ENCODE measurements around the gene RAD17.
A peak's percentile ranks its signal among the peaks of the same experiment; 100 is the strongest.
"Not testable (repeated sequence)": the region's sequence is repeated elsewhere in the genome, so short reads cannot be mapped to it uniquely, and the experiment has no call there.

Gene RAD17, protein sequence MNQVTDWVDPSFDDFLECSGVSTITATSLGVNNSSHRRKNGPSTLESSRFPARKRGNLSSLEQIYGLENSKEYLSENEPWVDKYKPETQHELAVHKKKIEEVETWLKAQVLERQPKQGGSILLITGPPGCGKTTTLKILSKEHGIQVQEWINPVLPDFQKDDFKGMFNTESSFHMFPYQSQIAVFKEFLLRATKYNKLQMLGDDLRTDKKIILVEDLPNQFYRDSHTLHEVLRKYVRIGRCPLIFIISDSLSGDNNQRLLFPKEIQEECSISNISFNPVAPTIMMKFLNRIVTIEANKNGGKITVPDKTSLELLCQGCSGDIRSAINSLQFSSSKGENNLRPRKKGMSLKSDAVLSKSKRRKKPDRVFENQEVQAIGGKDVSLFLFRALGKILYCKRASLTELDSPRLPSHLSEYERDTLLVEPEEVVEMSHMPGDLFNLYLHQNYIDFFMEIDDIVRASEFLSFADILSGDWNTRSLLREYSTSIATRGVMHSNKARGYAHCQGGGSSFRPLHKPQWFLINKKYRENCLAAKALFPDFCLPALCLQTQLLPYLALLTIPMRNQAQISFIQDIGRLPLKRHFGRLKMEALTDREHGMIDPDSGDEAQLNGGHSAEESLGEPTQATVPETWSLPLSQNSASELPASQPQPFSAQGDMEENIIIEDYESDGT

DNA sequence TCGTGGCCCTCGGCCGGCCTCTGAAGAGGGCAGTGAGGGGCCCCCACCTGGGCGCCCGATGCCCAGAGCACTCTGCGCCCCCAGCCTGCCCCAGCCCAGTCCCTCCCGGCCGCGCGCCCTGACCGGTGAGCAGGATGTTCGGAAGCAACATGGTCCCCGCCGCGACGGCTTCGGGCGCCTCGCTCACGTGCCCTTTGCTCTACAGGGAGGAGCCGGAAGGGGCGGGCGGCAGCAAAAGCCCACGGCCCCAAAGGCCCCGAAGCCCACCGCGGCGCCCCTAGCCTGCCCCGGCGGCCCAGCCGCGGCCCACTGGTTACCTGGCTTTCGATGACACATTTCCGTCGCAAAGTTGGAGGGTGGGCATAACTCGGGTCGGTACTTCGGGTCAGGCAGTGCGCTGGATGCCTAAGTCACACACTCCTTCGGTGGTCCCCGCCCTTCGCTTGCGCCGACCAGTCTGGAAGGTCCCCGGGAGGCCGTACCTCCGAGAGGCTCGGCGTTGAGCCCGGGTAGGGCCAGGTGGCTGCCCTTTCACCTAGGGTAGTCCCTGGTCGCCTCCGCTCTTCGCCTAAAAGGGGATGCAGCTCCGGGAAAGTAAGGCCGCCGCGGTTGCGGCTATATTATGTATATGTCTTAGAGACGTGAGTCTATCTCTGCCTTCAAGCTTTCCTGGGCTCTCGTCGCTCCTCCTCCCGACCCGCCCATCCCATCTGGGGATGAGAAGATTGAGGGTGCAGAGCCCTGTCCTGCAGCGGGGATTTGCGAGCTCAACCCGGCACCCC lies at the start of gene RAD17, which contains the start of the genes AK6 and TAF9:
Gene RAD17, plus strand, starts transcription at position 479 of the 782 bp plus-strand sequence. CDS start 2,391 bp downstream, outside the sequence.
Gene AK6, minus strand, starts transcription at position 181 of the 782 bp plus-strand sequence. Its CDS starts 30 bp downstream, at position 151.
Gene TAF9, minus strand, starts transcription at position 181 of the 782 bp plus-strand sequence. CDS start 3,783 bp downstream, outside the sequence.
- Histone ChIP-seq H3K4me3 (ENCODE audit: low read depth in 1 of 2, low read length in 2 of 2) (peak within 1 kb of the TSS; percentile 77 to 95), H3K27me3 (ENCODE audit: low read depth, low read length) (no peaks in the 10 kb centered on the region), H3K36me3 (ENCODE audit: control insufficient read depth in 1 of 2, insufficient read depth in 2 of 2, low read length in 2 of 2) (peaks cover 14 to 17% of the 10 kb centered on the region in 2 donors), H3K4me1 (ENCODE audit: control insufficient read depth in 1 of 2, insufficient read depth in 2 of 2, low read length in 2 of 2) (peaks cover 0 to 25% of the 10 kb centered on the region in 2 donors), H3K9me3 (ENCODE audit: control insufficient read depth in 1 of 2, low read length in 2 of 2) (no peaks in the 10 kb centered on the region), H3K27ac (ENCODE audit: low read length) (peak within 1 kb of the TSS; percentile 96)

DNA sequence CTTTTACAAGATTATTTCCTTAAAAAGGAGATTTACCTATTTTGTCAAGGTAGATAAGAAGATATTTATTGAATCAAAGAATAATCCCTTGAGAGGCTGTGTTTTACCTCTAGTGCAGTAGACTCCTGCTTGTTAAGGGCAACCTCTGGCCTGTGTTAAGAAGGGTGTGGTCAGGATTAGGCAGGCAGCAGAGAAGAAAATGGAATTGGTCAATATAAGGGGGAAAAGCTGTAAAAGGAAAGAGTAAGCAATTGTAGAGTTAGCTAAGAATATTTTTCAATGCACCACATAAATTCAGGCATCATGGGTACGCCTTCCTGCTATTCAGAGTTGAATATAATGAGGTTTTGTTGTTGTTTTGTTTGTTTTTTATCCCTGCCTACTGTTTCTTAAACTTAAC lies 43.3 kb upstream of the RAD17 start:
- Histone ChIP-seq H3K4me3 (ENCODE audit: low read depth in 1 of 2, low read length in 2 of 2) (no peak overlapping the region), H3K27ac (ENCODE audit: low read length) (no peak overlapping the region)

DNA sequence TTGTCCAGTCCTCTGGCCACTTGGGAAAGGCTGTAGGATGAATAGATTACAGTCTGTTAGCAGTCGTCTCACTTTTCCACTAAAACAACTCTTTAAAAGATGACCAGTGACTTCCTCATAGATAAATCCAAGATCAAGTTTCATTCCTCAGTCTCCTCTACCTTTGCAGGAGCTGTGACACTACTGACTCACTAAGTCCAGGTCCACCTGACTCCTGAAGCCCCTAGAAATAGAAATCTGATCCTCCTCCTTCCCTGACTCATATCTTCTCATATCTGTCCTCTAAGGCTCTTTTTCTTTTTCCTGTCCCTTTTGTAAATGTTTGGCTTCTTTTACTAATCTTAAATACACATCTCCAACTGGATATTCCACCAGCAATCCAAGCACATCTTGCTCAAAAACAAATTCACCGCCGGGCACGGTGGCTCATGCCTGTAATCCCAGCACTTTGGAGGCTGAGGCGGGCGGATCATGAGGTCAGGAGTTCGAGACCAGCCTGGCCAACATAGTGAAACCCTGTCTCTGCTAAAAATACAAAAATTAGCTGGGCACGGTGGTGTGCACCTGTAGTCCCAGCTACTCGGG lies 39.6 kb upstream of the RAD17 start:
- H3K4me1 ChIP-seq (ENCODE audit: control insufficient read depth in 1 of 2, insufficient read depth in 2 of 2, low read length in 2 of 2): peaks cover 0 to 7% of the 10 kb centered on the region in 2 donors
- H3K36me3 ChIP-seq (ENCODE audit: control insufficient read depth in 1 of 2, insufficient read depth in 2 of 2, low read length in 2 of 2): no peaks in the 10 kb centered on the region
- no peaks in the 10 kb centered on the region for H3K9me3 ChIP-seq (ENCODE audit: control insufficient read depth in 1 of 2, low read length in 2 of 2)
- no peak overlapping the region for H3K27ac ChIP-seq (ENCODE audit: low read length)
- H3K27me3 ChIP-seq (ENCODE audit: low read depth, low read length): no peaks in the 10 kb centered on the region
- no peak overlapping the region for H3K4me3 ChIP-seq (ENCODE audit: low read depth in 1 of 2, low read length in 2 of 2)

More for the DNA sequence above, 43.3 kb upstream of the RAD17 start:
- H3K4me1 ChIP-seq (ENCODE audit: control insufficient read depth in 1 of 2, insufficient read depth in 2 of 2, low read length in 2 of 2): no peaks in the 10 kb centered on the region
- H3K36me3 ChIP-seq (ENCODE audit: control insufficient read depth in 1 of 2, insufficient read depth in 2 of 2, low read length in 2 of 2): no peaks in the 10 kb centered on the region
- no peaks in the 10 kb centered on the region for H3K9me3 ChIP-seq (ENCODE audit: control insufficient read depth in 1 of 2, low read length in 2 of 2)
- H3K27me3 ChIP-seq (ENCODE audit: low read depth, low read length): no peaks in the 10 kb centered on the region

DNA sequence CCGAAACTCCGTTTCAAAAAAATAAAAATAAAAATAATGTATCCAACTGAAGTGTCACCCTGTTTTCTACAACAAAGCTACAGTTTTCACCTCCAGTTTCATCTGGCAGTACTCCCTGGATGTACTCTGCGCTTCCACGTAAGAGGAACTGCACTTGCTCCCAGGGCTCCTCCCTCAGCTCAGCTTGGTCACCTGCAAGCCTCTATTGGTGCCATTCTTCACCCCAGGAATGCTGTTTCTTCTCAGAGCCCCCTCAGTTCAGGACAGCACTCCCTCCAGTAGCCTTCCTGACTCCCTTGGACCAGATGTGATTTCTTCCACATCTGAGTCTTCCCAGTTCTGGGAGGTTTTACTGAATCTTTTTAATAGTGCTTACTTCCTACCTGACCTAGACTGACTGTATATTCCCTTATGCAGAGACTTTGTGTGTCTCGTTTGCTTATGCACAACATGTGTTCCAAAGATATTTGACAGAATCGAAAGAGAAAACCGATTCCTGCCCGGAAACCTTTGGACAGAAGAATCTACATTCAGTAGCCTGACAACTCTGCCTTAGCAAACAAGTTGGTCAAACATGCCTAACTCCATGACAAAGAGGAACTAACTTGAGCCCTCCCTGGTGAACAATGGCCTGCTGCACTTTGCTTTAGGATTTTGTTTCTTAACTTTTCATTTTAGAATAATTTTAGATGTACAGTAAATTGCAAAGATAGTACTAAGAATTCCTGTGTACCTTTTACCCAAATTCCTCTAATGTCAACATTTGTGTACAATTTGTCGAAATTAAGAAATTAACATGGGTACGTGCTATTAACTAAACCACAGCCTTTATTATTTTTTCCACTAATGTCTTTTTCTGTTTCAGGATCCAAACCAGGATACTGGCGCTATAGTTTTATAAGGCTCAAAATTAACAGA lies 37.8 kb upstream of the RAD17 start:
- H3K27ac ChIP-seq (ENCODE audit: low read length): peak overlapping the region; percentile 88
- peaks cover 0 to 7% of the 10 kb centered on the region in 2 donors for H3K4me1 ChIP-seq (ENCODE audit: control insufficient read depth in 1 of 2, insufficient read depth in 2 of 2, low read length in 2 of 2)
- H3K36me3 ChIP-seq (ENCODE audit: control insufficient read depth in 1 of 2, insufficient read depth in 2 of 2, low read length in 2 of 2): no peaks in the 10 kb centered on the region
- peak overlapping the region; percentile 75 to 84 for H3K4me3 ChIP-seq (ENCODE audit: low read depth in 1 of 2, low read length in 2 of 2)
- H3K9me3 ChIP-seq (ENCODE audit: control insufficient read depth in 1 of 2, low read length in 2 of 2): no peaks in the 10 kb centered on the region
- H3K27me3 ChIP-seq (ENCODE audit: low read depth, low read length): no peaks in the 10 kb centered on the region

DNA sequence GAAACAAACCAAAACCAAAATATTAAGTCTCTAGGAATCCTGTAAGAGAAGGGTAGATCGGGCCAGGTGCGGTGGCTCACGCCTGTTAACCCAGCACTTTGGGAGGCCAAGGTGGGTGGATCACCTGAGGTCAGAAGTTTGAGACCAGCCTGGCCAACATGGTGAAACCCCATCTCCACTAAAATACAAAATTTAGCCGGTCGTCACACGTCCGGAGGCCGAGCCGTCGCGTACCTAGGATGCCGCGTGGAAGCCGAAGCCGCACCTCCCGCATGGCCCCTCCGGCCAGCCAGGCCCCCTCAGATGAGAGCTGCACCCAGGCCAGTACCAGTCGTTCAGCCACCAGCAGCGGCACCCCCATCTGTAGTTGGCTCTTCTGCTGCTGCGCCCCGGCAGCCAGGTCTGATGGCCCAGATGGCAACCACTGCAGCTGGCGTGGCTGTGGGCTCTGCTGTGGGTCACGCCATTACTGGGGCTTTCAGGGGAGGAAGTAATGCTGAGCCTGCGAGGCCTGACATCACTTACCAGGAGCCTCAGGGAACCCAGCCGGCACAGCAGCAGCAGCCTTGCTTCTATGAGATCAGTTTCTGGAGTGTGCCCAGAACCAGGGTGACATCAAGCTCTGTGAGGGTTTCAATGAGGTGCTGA lies 35.8 kb upstream of the RAD17 start:
- H3K27me3 ChIP-seq (ENCODE audit: low read depth, low read length); H3K4me1 ChIP-seq (ENCODE audit: control insufficient read depth in 1 of 2, insufficient read depth in 2 of 2, low read length in 2 of 2); H3K36me3 ChIP-seq (ENCODE audit: control insufficient read depth in 1 of 2, insufficient read depth in 2 of 2, low read length in 2 of 2); H3K9me3 ChIP-seq (ENCODE audit: control insufficient read depth in 1 of 2, low read length in 2 of 2); H3K4me3 ChIP-seq (ENCODE audit: low read depth in 1 of 2, low read length in 2 of 2); H3K27ac ChIP-seq (ENCODE audit: low read length): not testable (repeated sequence)

DNA sequence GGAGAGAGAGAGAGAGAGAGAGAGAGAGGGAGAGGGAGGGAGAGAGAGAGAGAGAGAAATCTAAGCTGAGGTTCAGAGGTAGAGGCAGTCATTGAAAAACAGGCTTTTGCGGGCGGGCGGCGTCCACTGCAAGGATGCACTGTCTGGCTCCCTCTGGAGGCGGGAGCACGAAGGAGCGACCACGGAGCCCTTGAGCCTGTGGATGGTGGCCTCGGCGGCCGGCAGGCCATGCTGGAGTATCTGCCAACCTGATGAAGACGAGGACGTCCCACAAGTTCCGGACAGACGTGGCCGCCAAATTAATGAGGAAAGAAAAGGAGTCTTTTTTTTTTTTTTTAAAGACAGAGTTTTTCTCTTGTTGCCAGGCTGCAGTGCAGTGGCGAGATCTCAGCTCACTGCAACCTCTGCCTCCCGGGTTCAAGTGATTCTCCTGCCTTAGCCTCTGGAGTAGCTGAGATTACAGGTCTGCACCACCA lies 34.8 kb upstream of the RAD17 start:
- Histone ChIP-seq H3K27ac (ENCODE audit: low read length) (no peak overlapping the region), H3K9me3 (ENCODE audit: control insufficient read depth in 1 of 2, low read length in 2 of 2) (no peaks in the 10 kb centered on the region), H3K27me3 (ENCODE audit: low read depth, low read length) (no peaks in the 10 kb centered on the region), H3K4me1 (ENCODE audit: control insufficient read depth in 1 of 2, insufficient read depth in 2 of 2, low read length in 2 of 2) (peaks cover 0 to 7% of the 10 kb centered on the region in 2 donors), H3K4me3 (ENCODE audit: low read depth in 1 of 2, low read length in 2 of 2) (peak overlapping the region in 1 of 2 donors; percentile 19), H3K36me3 (ENCODE audit: control insufficient read depth in 1 of 2, insufficient read depth in 2 of 2, low read length in 2 of 2) (no peaks in the 10 kb centered on the region)

DNA sequence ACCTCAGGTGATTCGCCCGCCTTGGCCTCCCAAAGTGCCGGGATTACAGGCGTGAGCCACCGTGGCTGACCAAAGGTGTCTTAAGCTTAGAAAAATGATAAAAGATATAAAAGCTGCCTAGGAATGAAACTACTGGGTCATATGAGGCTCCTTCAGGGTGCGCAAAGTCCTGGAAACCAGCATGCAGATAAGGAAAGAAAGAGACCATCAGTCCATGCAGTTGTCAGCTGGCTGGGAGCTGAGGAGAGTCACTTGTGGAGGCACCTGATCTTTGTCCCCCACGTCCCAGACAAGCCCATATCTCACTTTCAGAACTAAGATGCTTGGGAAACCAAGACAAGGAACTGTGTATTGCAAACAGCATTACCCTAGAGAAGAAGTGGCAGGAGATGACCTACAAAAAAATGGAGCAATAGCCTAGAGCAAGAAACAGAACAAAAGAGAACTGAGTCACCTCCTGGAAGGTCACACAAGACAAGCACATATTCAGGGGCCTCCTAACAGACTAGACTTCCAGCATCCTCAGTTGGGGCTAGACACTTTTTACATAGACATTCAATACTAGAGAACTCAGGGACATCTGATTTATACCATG lies 34.2 kb upstream of the RAD17 start:
- Histone ChIP-seq H3K36me3 (ENCODE audit: control insufficient read depth in 1 of 2, insufficient read depth in 2 of 2, low read length in 2 of 2) (no peaks in the 10 kb centered on the region), H3K27ac (ENCODE audit: low read length) (no peak overlapping the region)

DNA sequence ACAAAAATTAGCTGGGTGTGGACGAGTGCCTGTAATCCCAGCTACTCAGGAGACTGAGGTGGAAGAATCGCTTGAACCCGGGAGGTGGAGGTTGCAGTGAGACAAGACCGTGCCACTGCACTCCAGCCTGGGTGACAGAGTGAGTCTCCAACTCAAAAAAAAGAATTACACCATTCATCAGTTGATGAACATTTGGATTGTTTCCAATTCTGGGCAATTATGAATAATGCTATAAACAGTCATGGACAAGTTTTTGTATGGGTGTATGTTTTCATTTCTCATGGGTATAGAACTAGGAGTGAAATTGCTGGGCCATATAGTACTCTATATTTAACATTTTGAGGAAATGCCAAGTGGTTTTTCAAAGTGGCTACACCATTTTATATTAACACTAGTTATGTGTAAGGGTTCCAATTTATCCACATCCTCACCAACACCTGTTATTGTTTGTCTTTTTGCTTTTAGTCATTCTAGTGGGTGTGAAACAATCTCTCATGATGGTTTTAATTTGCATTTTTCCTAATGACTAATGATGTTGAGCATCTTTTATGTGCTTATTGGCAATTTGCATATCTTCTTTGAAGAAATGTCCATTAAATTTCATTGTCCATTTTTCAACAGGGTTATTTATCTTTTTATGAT lies 28.0 kb upstream of the RAD17 start:
- H3K36me3 ChIP-seq (ENCODE audit: control insufficient read depth in 1 of 2, insufficient read depth in 2 of 2, low read length in 2 of 2): no peaks in the 10 kb centered on the region
- H3K9me3 ChIP-seq (ENCODE audit: control insufficient read depth in 1 of 2, low read length in 2 of 2): no peaks in the 10 kb centered on the region
- no peaks in the 10 kb centered on the region for H3K4me1 ChIP-seq (ENCODE audit: control insufficient read depth in 1 of 2, insufficient read depth in 2 of 2, low read length in 2 of 2)
- H3K27ac ChIP-seq (ENCODE audit: low read length): no peak overlapping the region
- H3K27me3 ChIP-seq (ENCODE audit: low read depth, low read length): no peaks in the 10 kb centered on the region
- H3K4me3 ChIP-seq (ENCODE audit: low read depth in 1 of 2, low read length in 2 of 2): no peak overlapping the region

More for the DNA sequence above, 34.2 kb upstream of the RAD17 start:
- no peak overlapping the region for H3K4me3 ChIP-seq (ENCODE audit: low read depth in 1 of 2, low read length in 2 of 2)
- H3K9me3 ChIP-seq (ENCODE audit: control insufficient read depth in 1 of 2, low read length in 2 of 2): no peaks in the 10 kb centered on the region
- no peaks in the 10 kb centered on the region for H3K27me3 ChIP-seq (ENCODE audit: low read depth, low read length)
- peaks cover 0 to 7% of the 10 kb centered on the region in 2 donors for H3K4me1 ChIP-seq (ENCODE audit: control insufficient read depth in 1 of 2, insufficient read depth in 2 of 2, low read length in 2 of 2)

DNA sequence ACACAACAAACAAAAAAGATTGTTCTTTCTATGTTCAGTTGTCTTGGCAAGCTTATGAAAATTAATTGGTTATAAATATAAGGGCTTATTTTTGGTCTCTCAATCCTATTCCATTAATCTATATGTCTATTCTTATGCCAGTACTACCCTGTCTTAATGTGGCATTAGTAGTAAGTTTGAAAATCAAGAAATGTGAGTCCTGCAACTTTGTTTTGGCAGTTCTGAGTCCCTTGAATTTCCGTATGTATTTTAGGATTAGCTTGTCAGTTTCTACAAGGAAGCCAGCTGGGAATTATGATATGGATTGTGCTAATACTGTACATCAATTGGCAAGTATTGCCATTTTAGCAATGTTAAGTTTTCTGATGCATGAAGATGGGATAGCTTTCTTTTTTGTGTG lies 26.5 kb upstream of the RAD17 start:
- Histone ChIP-seq H3K27me3 (ENCODE audit: low read depth, low read length) (no peaks in the 10 kb centered on the region), H3K36me3 (ENCODE audit: control insufficient read depth in 1 of 2, insufficient read depth in 2 of 2, low read length in 2 of 2) (no peaks in the 10 kb centered on the region), H3K27ac (ENCODE audit: low read length) (no peak overlapping the region), H3K4me3 (ENCODE audit: low read depth in 1 of 2, low read length in 2 of 2) (no peak overlapping the region), H3K4me1 (ENCODE audit: control insufficient read depth in 1 of 2, insufficient read depth in 2 of 2, low read length in 2 of 2) (no peaks in the 10 kb centered on the region), H3K9me3 (ENCODE audit: control insufficient read depth in 1 of 2, low read length in 2 of 2) (no peaks in the 10 kb centered on the region)
